Endothelial cell of umbilical vein (primary cell): ENCODE measurements around the gene CALD1. TPM values are rescaled to one million over a fixed set of nuclear protein-coding genes. Genes with fewer than 3 reads are reported as not detected.

Experiments used
- BruUV-seq: library from RNA; stranded (reverse); fragments of 400-500 nt; replicated peaks from 2 replicates; lab custom pipeline; 2021; lab: Mats Ljungman, UMichigan
- CTCF ChIA-PET: fragments of 300-600, 350-600 bp; sonication (Branson Sonifier 250); formaldehyde crosslinking; loops from one replicate; lab custom pipeline; 2021; ENCODE audit warnings: antibody characterized with exemption, inconsistent platforms; lab: Charles Lee
- POLR2A ChIA-PET: fragments of 300-600, 350-600 bp; sonication (Branson Sonifier 250); formaldehyde crosslinking; loops from one replicate; lab custom pipeline; 2021; ENCODE audit warnings: antibody characterized with exemption, inconsistent platforms; lab: Charles Lee
- DNase-seq: peaks from one replicate; pipeline ENCODE4 v3.0.0-alpha.2; 2011; ENCODE audit warnings: low read depth, low spot score
- FAIRE-seq: peaks from 2 replicates; lab custom pipeline; 2011; peaks lifted over from hg19 to GRCh38; lab: Jason Lieb, UNC
- H2AFZ ChIP-seq: 2 replicates; pipeline ENCODE4 v1.6.0; 2012; ENCODE audit warnings: low read depth, low read length, control low read depth, inconsistent platforms
- H3K27ac ChIP-seq: 2 replicates; pipeline ENCODE4 v1.5.1; 2011; ENCODE audit warnings: low read depth, mild to moderate bottlenecking, control low read depth, low read length, moderate library complexity; ENCODE audit not compliant: insufficient read depth
- H3K27me3 ChIP-seq, 2 experiments: 2 replicates each; pipeline versions ENCODE4 v1.6.0 to v1.6.1; 2011; ENCODE audit warnings: low read length in 2 of 2, mixed read lengths in 1 of 2; ENCODE audit not compliant: control insufficient read depth in 2 of 2, insufficient read depth in 2 of 2
- H3K36me3 ChIP-seq, 2 experiments: 2 replicates in 1 of 2; 3 replicates in 1 of 2; pipeline ENCODE4 v1.5.1; 2011; ENCODE audit warnings: low read length in 2 of 2, mild to moderate bottlenecking in 1 of 2, moderate library complexity in 1 of 2; ENCODE audit not compliant: control insufficient read depth in 2 of 2, insufficient read depth in 2 of 2; ENCODE audit errors: extremely low read depth in 1 of 2
- H3K4me1 ChIP-seq: 3 replicates; pipeline ENCODE4 v1.5.1; 2011; ENCODE audit warnings: mild to moderate bottlenecking, low read length; ENCODE audit not compliant: control insufficient read depth, insufficient read depth; ENCODE audit errors: extremely low read depth
- H3K4me2 ChIP-seq: 2 replicates; pipeline ENCODE4 v1.6.1; 2011; ENCODE audit warnings: low read length, control low read depth, mixed read lengths; ENCODE audit not compliant: insufficient read depth
- H3K4me3 ChIP-seq, 3 experiments: fragments of 200-600 bp in 1 of 3; sonication (generic), shearing (Covaris generic) in 1 of 3; replicated peaks in 1 of 3; 2 replicates each; pipeline ENCODE4 v1.5.1; 2011 to 2016; ENCODE audit warnings: control low read depth in 3 of 3, low read length in 3 of 3, mild to moderate bottlenecking in 2 of 3, inconsistent platforms in 1 of 3, low read depth in 1 of 3, moderate library complexity in 1 of 3; ENCODE audit not compliant: insufficient read depth in 1 of 3
- H3K79me2 ChIP-seq: 2 replicates; pipeline ENCODE4 v1.6.0; 2012; ENCODE audit warnings: low read length, inconsistent platforms; ENCODE audit not compliant: control insufficient read depth, insufficient read depth
- H3K9ac ChIP-seq: replicated peaks from 2 replicates; pipeline ENCODE3; 2011; ENCODE audit warnings: low read length, control low read depth; ENCODE audit not compliant: insufficient read depth; ENCODE audit errors: extremely low read depth
- H3K9me1 ChIP-seq: replicated peaks from 3 replicates; pipeline ENCODE4 v1.6.0; 2011; ENCODE audit warnings: mild to moderate bottlenecking, low read length; ENCODE audit not compliant: control insufficient read depth, insufficient read depth; ENCODE audit errors: extremely low read depth
- H3K9me3 ChIP-seq: replicated peaks from 2 replicates; pipeline ENCODE4 v1.5.1; 2012; ENCODE audit warnings: low read length, inconsistent platforms; ENCODE audit not compliant: control insufficient read depth, insufficient read depth
- H4K20me1 ChIP-seq: replicated peaks from 2 replicates; pipeline ENCODE3; 2011; ENCODE audit warnings: mild to moderate bottlenecking, low read length; ENCODE audit not compliant: control insufficient read depth, insufficient read depth; ENCODE audit errors: extremely low read depth
- EZH2 ChIP-seq: IDR thresholded peaks from 2 replicates; pipeline ENCODE4 v1.6.1; 2012; ENCODE audit warnings: borderline replicate concordance, low read depth, mild to moderate bottlenecking, moderate library complexity, low read length, inconsistent platforms; ENCODE audit not compliant: severe bottlenecking
- FOS ChIP-seq: IDR thresholded peaks from 2 replicates; pipeline ENCODE4 v1.6.1; 2011; ENCODE audit warnings: mild to moderate bottlenecking, low read length, moderate library complexity, borderline replicate concordance; ENCODE audit not compliant: insufficient read depth
- GATA2 ChIP-seq: IDR thresholded peaks from 2 replicates; pipeline ENCODE4 v1.7.0; 2011; ENCODE audit warnings: low read depth, mild to moderate bottlenecking, moderate library complexity, mixed read lengths, low read length; ENCODE audit not compliant: insufficient read length, insufficient read depth
- JUN ChIP-seq: IDR thresholded peaks from 2 replicates; pipeline ENCODE4 v1.6.1; 2011; ENCODE audit warnings: borderline replicate concordance, low read depth; ENCODE audit not compliant: insufficient read length, insufficient read depth
- MYC ChIP-seq: IDR thresholded peaks from one replicate; pipeline ENCODE4 v1.6.1; 2011; ENCODE audit warnings: mild to moderate bottlenecking, low read depth, low read length
- POLR2A ChIP-seq: IDR thresholded peaks from 2 replicates; pipeline ENCODE4 v1.6.1; 2012; ENCODE audit warnings: low read depth, mild to moderate bottlenecking, control low read depth, low read length
- POLR2AphosphoS5 ChIP-seq: IDR thresholded peaks from 2 replicates; pipeline ENCODE4 v1.6.1; 2012; ENCODE audit warnings: low read depth, mild to moderate bottlenecking, control low read depth, low read length, moderate library complexity; ENCODE audit not compliant: insufficient read depth
- dilution Hi-C: fragments of 300-500 bp; cut with MboI; formaldehyde crosslinking; loops from one replicate; pipeline ENCODE4 v1.15.0; 2019; ENCODE audit warnings: low sequenced_read_pairs; ENCODE audit not compliant: extremely low pct_ligation_motif_present
- intact Hi-C: fragments of 100-400 bp; cut with micrococcal nuclease; formaldehyde crosslinking; loops from one replicate; pipeline ENCODE4 v1.10.0; 2022
- polyA plus RNA-seq, 4 experiments: library from polyadenylated mRNA; depleted of rRNA in 3 of 4; stranded (reverse) in 3 of 4; unstranded in 1 of 4; fragments of >200 nt; gene quantifications; 2 replicates each; pipeline versions ENCODE4 v1.2.1 to v1.2.3, GENCODE V29; 2011 to 2012; ENCODE audit warnings: missing spikeins in 1 of 4
- total RNA-seq: library from RNA; stranded (reverse); gene quantifications from 2 replicates; pipeline ENCODE4 v1.2.3, GENCODE V29; 2021
- TF ChIP-seq, protein P1 (sequence below), 2 donors: IDR thresholded peaks; 1 replicate in 1 of 2; 2 replicates in 1 of 2; pipeline ENCODE4 v1.5.1; 2011; ENCODE audit warnings: low read length in 2 of 2, mild to moderate bottlenecking in 2 of 2, moderate library complexity in 2 of 2, control low read depth in 1 of 2, inconsistent platforms in 1 of 2, low read depth in 1 of 2; ENCODE audit not compliant: insufficient read depth in 1 of 2; ENCODE audit errors: extremely low read depth in 1 of 2
- TF ChIP-seq, protein P2 (sequence below): IDR thresholded peaks from 2 replicates; pipeline ENCODE4 v1.6.1; 2011; ENCODE audit not compliant: insufficient read depth, insufficient read length

The CALD1 gene
- total and polyA plus RNA-seq, 2 donors (not counting 3 experiments of a cell fraction or from before 2014, with no cell fraction given) = 136 to 307 TPM

DNA sequence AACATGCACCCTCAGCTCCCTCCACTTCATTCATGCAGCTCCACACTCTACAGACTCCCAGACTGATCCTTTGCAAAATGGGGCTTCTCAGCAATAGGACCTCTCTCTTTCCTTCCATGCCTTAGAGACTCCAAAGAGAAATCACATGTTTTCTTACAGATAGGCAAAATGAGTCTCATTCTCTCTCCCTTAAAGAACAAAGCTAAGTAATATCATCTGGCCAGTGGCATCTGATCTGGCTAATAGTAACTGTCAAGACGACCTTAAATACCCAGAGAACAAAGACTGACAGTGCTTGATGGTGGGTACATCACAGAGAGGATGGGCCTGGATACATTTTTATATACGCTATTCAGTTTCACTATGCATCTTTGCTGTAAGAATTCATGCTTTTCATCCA is 43.1 kb upstream of the CALD1 start:
- FAIRE-seq = no peak
- Histone ChIP-seq H3K27me3 (peaks cover 0 to 1% of the 10 kb centered on the region in 2 experiments), H3K4me3 (no peak overlapping the region), H3K4me2 (no peak overlapping the region), H3K79me2 (no peaks in the 10 kb centered on the region), H4K20me1 (no peaks in the 10 kb centered on the region), H3K9me3 (no peaks in the 10 kb centered on the region), H3K9me1 (no peaks in the 10 kb centered on the region), H2AFZ (no peak overlapping the region), H3K9ac (no peak overlapping the region), H3K36me3 (no peaks in the 10 kb centered on the region), H3K27ac (no peak overlapping the region), H3K4me1 (peaks cover 3% of the 10 kb centered on the region)
- CTCF ChIA-PET = interaction anchor here (0.8 to 1.8 kb wide), 2 partner anchors 9 to 12 kb away, joined by 4 to 5 read pairs; no protein-coding TSS in a partner anchor
- TF ChIP-seq POLR2AphosphoS5 (no peak), FOS (no peak), POLR2A (no peak), GATA2 (no peak), MYC (no peak), EZH2 (no peak), JUN (no peak)
- TF ChIP-seq, protein P1, sequence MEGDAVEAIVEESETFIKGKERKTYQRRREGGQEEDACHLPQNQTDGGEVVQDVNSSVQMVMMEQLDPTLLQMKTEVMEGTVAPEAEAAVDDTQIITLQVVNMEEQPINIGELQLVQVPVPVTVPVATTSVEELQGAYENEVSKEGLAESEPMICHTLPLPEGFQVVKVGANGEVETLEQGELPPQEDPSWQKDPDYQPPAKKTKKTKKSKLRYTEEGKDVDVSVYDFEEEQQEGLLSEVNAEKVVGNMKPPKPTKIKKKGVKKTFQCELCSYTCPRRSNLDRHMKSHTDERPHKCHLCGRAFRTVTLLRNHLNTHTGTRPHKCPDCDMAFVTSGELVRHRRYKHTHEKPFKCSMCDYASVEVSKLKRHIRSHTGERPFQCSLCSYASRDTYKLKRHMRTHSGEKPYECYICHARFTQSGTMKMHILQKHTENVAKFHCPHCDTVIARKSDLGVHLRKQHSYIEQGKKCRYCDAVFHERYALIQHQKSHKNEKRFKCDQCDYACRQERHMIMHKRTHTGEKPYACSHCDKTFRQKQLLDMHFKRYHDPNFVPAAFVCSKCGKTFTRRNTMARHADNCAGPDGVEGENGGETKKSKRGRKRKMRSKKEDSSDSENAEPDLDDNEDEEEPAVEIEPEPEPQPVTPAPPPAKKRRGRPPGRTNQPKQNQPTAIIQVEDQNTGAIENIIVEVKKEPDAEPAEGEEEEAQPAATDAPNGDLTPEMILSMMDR (IDR thresholded peaks at IDR 0.05; ENCODE audit: extremely low read depth in 1 of 2, insufficient read depth in 1 of 2, low read depth in 1 of 2, low read length in 2 of 2) = no peak
- TF ChIP-seq, protein P2, sequence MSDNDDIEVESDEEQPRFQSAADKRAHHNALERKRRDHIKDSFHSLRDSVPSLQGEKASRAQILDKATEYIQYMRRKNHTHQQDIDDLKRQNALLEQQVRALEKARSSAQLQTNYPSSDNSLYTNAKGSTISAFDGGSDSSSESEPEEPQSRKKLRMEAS = no peak
- POLR2A ChIA-PET = no interaction called here
- DNase-seq = no peak
- intact Hi-C loops = no loop called here
- BruUV-seq = no TSS peak
- dilution Hi-C loops = no loop called here
